Activated naive CD8-positive, alpha-beta T cell treated with anti-CD3 and anti-CD28 coated beads, Interleukin-2, amount 10 ng/mL, durations not matched to agents 7 days and 5 days (primary cell): Measurements from ENCODE around the gene FJX1. TPM values are rescaled to one million over a fixed set of nuclear protein-coding genes. Genes with fewer than 3 reads are reported as not detected.
"Not testable (repeated sequence)": the region's sequence is repeated elsewhere in the genome, so short reads cannot be mapped to it uniquely, and the experiment has no call there.

ENCODE experiments used
- ATAC-seq: fragments of 150-1000 bp; cut with Tn5 transposase; one replicate; pipeline ENCODE4 v1.10.0; 2021; ENCODE audit warnings: low read depth, moderate library complexity
- POLR2A ChIA-PET: fragments of 350-600 bp; sonication (Branson Sonifier 250); formaldehyde crosslinking; loops from one replicate; lab custom pipeline; 2021; ENCODE audit warnings: antibody characterized with exemption; lab: Charles Lee
- DNase-seq: peaks from one replicate; pipeline ENCODE4 v3.0.0; 2021
- H3K27ac Mint-ChIP-seq: one replicate; pipeline ENCODE4 v1.8.0; 2022; ENCODE audit warnings: mild to moderate bottlenecking, mixed read lengths
- H3K27me3 Mint-ChIP-seq: one replicate; pipeline ENCODE4 v1.8.0; 2022; ENCODE audit warnings: mild to moderate bottlenecking, moderate library complexity, mixed read lengths
- H3K36me3 Mint-ChIP-seq: one replicate; pipeline ENCODE4 v1.8.0; 2021; ENCODE audit warnings: mild to moderate bottlenecking, mixed read lengths
- H3K4me1 Mint-ChIP-seq: one replicate; pipeline ENCODE4 v1.8.0; 2021; ENCODE audit warnings: mixed read lengths
- H3K4me3 Mint-ChIP-seq: one replicate; pipeline ENCODE4 v1.8.0; 2022; ENCODE audit warnings: mild to moderate bottlenecking, moderate library complexity, mixed read lengths
- H3K9me3 Mint-ChIP-seq: one replicate; pipeline ENCODE4 v1.8.0; 2021; ENCODE audit warnings: mixed read lengths
- total RNA-seq, 2 experiments: library from RNA; stranded (reverse); gene quantifications; one replicate each; pipeline ENCODE4 v1.2.3, GENCODE V29; 2021

The FJX1 gene
- total RNA-seq, 2 experiments from 2014 or later, result 0.17 TPM; not detected in 1

- Mint-ChIP-seq H3K4me3 (no peak overlapping the region), H3K9me3 (no peaks in the 10 kb centered on the region), H3K36me3 (no peaks in the 10 kb centered on the region), H3K27me3 (peaks cover 35% of the 10 kb centered on the region), H3K27ac (no peak overlapping the region), H3K4me1 (no peaks in the 10 kb centered on the region)
- POLR2A ChIA-PET, result no interaction called here
- DNase-seq, result no peak
- no peak for ATAC-seq
Measured at GRCh38 chr11:35629914-35630313, 11.7 kb downstream of the FJX1 start.

- H3K4me1 Mint-ChIP-seq, result no peaks in the 10 kb centered on the region
- DNase-seq (no peak), ATAC-seq (no peak)
- H3K27me3 Mint-ChIP-seq, result peaks cover 23% of the 10 kb centered on the region
- H3K36me3 Mint-ChIP-seq, result no peaks in the 10 kb centered on the region
- H3K9me3 Mint-ChIP-seq, result no peaks in the 10 kb centered on the region
- no peak overlapping the region for H3K27ac Mint-ChIP-seq
- H3K4me3 Mint-ChIP-seq, result no peak overlapping the region
- POLR2A ChIA-PET, result no interaction called here
Measured at GRCh38 chr11:35631891-35632290, 13.6 kb downstream of the FJX1 start.

- Mint-ChIP-seq H3K4me1 (no peaks in the 10 kb centered on the region), H3K4me3 (no peak overlapping the region), H3K27me3 (peaks cover 21% of the 10 kb centered on the region), H3K36me3 (no peaks in the 10 kb centered on the region), H3K27ac (no peak overlapping the region), H3K9me3 (no peaks in the 10 kb centered on the region)
- DNase-seq, result no peak
- POLR2A ChIA-PET, result no interaction called here
- ATAC-seq, result no peak
Measured at GRCh38 chr11:35632301-35632700, 14.0 kb downstream of the FJX1 start.

- no peaks in the 10 kb centered on the region for H3K9me3 Mint-ChIP-seq
- no peak overlapping the region for H3K4me3 Mint-ChIP-seq
- DNase-seq (no peak), ATAC-seq (no peak)
- H3K36me3 Mint-ChIP-seq, result no peaks in the 10 kb centered on the region
- H3K27ac Mint-ChIP-seq, result no peak overlapping the region
- H3K4me1 Mint-ChIP-seq, result no peaks in the 10 kb centered on the region
- POLR2A ChIA-PET, result no interaction called here
- peaks cover 18% of the 10 kb centered on the region for H3K27me3 Mint-ChIP-seq
Measured at GRCh38 chr11:35633827-35634423, 15.7 kb downstream of the FJX1 start.

- POLR2A ChIA-PET, result no interaction called here
Measured at GRCh38 chr11:35635933-35636332, 17.7 kb downstream of the FJX1 start.

GRCh38 chr11:35639591-35640179 lies 21.4 kb downstream of the FJX1 start:
- DNase-seq (no peak), ATAC-seq (no peak)
- POLR2A ChIA-PET, result no interaction called here
- H3K27ac Mint-ChIP-seq, result no peak overlapping the region
- no peaks in the 10 kb centered on the region for H3K36me3 Mint-ChIP-seq
- no peak overlapping the region for H3K4me3 Mint-ChIP-seq
- no peaks in the 10 kb centered on the region for H3K9me3 Mint-ChIP-seq
- H3K4me1 Mint-ChIP-seq, result no peaks in the 10 kb centered on the region
- H3K27me3 Mint-ChIP-seq, result peaks cover 14% of the 10 kb centered on the region

More at GRCh38 chr11:35635933-35636332, 17.7 kb downstream of the FJX1 start:
- DNase-seq, result no peak
- Mint-ChIP-seq H3K4me3 (no peak overlapping the region), H3K27ac (no peak overlapping the region), H3K27me3 (peaks cover 15% of the 10 kb centered on the region), H3K4me1 (no peaks in the 10 kb centered on the region), H3K36me3 (no peaks in the 10 kb centered on the region), H3K9me3 (no peaks in the 10 kb centered on the region)
- no peak for ATAC-seq

- H3K4me1 Mint-ChIP-seq, result no peaks in the 10 kb centered on the region
- DNase-seq (no peak), ATAC-seq (no peak)
- POLR2A ChIA-PET, result no interaction called here
- no peaks in the 10 kb centered on the region for H3K9me3 Mint-ChIP-seq
- H3K36me3 Mint-ChIP-seq, result no peaks in the 10 kb centered on the region
- H3K27ac Mint-ChIP-seq, result no peak overlapping the region
- H3K27me3 Mint-ChIP-seq, result peaks cover 12% of the 10 kb centered on the region
- no peak overlapping the region for H3K4me3 Mint-ChIP-seq
Measured at GRCh38 chr11:35641171-35641897, 23.1 kb downstream of the FJX1 start.

GRCh38 chr11:35641964-35642363 lies 23.7 kb downstream of the FJX1 start:
- ATAC-seq (no peak), DNase-seq (no peak)
- POLR2A ChIA-PET, result no interaction called here
- H3K36me3 Mint-ChIP-seq, result no peaks in the 10 kb centered on the region
- H3K9me3 Mint-ChIP-seq, result no peaks in the 10 kb centered on the region
- H3K4me1 Mint-ChIP-seq, result no peaks in the 10 kb centered on the region
- no peak overlapping the region for H3K27ac Mint-ChIP-seq
- H3K27me3 Mint-ChIP-seq, result peaks cover 12% of the 10 kb centered on the region
- H3K4me3 Mint-ChIP-seq, result no peak overlapping the region

GRCh38 chr11:35647421-35648093 lies 29.3 kb downstream of the FJX1 start:
- Mint-ChIP-seq H3K9me3 (no peaks in the 10 kb centered on the region), H3K4me3 (no peak overlapping the region), H3K27ac (no peak overlapping the region), H3K4me1 (no peaks in the 10 kb centered on the region), H3K36me3 (no peaks in the 10 kb centered on the region), H3K27me3 (peaks cover 8% of the 10 kb centered on the region)
- ATAC-seq, result no peak
- POLR2A ChIA-PET, result no interaction called here
- DNase-seq, result no peak

- Mint-ChIP-seq H3K27me3 (peaks cover 19% of the 10 kb centered on the region), H3K9me3 (no peaks in the 10 kb centered on the region), H3K4me3 (no peak overlapping the region), H3K4me1 (no peaks in the 10 kb centered on the region), H3K27ac (no peak overlapping the region), H3K36me3 (no peaks in the 10 kb centered on the region)
- DNase-seq (no peak), ATAC-seq (no peak)
- POLR2A ChIA-PET, result no interaction called here
Measured at GRCh38 chr11:35650006-35650405, 31.7 kb downstream of the FJX1 start.

GRCh38 chr11:35650467-35650866 lies 32.2 kb downstream of the FJX1 start:
- Mint-ChIP-seq H3K4me3 (no peak overlapping the region), H3K27ac (no peak overlapping the region)
- POLR2A ChIA-PET, result no interaction called here

GRCh38 chr11:35651263-35651662 lies 33.0 kb downstream of the FJX1 start:
- H3K27ac Mint-ChIP-seq, result no peak overlapping the region
- POLR2A ChIA-PET, result no interaction called here
- peaks cover 27% of the 10 kb centered on the region for H3K27me3 Mint-ChIP-seq
- no peaks in the 10 kb centered on the region for H3K4me1 Mint-ChIP-seq
- ATAC-seq (no peak), DNase-seq (no peak)
- no peaks in the 10 kb centered on the region for H3K9me3 Mint-ChIP-seq
- no peak overlapping the region for H3K4me3 Mint-ChIP-seq
- no peaks in the 10 kb centered on the region for H3K36me3 Mint-ChIP-seq

More at GRCh38 chr11:35650467-35650866, 32.2 kb downstream of the FJX1 start:
- no peak for DNase-seq
- ATAC-seq, result no peak
- no peaks in the 10 kb centered on the region for H3K36me3 Mint-ChIP-seq
- H3K4me1 Mint-ChIP-seq, result no peaks in the 10 kb centered on the region
- no peaks in the 10 kb centered on the region for H3K9me3 Mint-ChIP-seq
- peaks cover 24% of the 10 kb centered on the region for H3K27me3 Mint-ChIP-seq

GRCh38 chr11:35652786-35653185 lies 34.5 kb downstream of the FJX1 start:
- not testable (repeated sequence) for H3K27ac Mint-ChIP-seq

More at GRCh38 chr11:35652786-35653185, 34.5 kb downstream of the FJX1 start:
- H3K9me3 Mint-ChIP-seq, ATAC-seq, H3K4me1 Mint-ChIP-seq, H3K4me3 Mint-ChIP-seq, POLR2A ChIA-PET, DNase-seq, H3K36me3 Mint-ChIP-seq: not testable (repeated sequence)
- H3K27me3 Mint-ChIP-seq, result peaks cover 37% of the 10 kb centered on the region
